ENCODE data around the gene SNPH.

The SNPH gene

DNA sequence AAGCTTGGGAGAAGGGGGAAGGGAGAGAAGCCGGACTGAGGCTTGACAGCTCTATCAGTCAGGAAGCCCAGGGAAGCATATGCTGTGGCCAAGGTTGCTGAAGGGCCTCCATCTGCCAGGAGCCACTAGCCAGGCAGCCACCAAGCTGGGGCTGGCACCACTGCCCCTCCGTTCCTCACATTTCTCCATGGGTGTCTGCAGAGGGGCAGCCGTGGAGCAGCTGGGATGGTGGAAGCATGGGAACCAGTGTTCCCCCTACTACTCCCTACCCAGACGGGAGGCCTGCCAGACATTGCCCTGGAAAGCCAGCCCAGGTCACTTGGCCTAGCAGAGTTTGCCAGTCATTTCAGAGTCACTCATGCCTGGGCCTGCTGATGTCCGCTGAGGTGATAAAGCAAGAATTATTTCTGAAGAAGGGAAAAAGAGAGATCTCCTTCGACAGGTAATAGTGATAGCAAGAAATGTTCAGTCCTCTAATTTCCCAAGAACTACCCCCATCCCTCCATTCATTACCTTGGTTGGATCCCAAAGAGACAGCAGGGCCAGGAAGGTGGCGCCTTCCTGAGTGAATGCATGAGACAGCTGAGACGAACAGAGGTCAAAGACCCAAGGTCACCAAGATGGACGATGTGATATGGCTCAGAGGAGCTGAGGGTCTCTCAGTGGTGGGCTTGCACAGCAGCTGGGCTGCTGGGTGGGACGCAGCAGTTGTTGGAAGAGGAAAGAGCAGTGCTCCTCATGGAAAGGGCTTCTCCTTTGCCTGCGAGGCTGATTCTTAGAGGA lies 21.9 kb downstream of the SNPH start:
- DNase-seq = no peak

DNA sequence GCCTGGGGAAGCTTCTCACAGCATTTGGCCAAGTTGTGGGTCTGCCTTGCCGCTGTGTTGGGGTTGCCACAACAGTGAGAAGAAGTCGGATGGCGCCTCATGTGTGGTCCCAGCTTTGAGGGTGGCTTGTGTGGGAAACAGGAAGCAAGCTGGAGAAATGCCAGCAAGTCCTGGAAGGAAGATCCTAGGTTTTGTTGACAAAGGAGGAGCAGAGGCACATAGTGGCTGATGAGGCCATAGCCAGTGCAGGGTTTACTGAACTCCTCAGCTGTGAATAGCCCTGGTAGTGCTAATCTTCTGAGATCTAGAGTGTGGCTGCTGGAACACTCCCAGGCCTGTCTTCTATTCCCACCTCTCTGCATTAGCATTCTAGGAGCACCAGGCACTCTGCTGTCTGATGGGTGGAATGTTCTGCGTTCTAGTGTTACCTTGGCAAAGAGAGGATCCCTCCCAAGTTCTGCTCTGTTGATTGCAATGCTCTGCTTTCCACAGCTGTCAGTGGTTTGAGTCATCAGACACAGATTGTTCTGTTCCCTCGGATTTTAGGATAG lies 25.2 kb downstream of the SNPH start:
- no peak for DNase-seq

DNA sequence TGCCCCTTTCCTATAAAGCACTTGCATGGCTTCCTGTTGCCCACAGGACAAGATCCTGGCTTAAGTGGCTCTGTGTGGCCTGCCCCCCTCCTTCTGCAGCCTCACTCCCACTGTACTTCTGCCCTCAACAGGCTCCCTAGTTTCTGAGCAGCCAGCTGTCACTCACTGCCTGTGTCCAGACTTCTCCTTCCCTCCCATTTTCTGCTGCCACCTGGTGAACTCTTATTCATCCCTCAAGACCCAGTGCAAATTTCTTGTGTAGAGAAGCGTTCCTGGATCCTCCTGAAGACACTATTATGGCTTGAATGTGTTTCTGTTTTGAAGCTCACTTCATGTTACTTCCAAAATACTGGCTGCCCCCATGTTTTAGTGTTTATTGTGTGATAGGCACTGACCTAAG lies 26.5 kb downstream of the SNPH start:
- DNase-seq = no peak

DNA sequence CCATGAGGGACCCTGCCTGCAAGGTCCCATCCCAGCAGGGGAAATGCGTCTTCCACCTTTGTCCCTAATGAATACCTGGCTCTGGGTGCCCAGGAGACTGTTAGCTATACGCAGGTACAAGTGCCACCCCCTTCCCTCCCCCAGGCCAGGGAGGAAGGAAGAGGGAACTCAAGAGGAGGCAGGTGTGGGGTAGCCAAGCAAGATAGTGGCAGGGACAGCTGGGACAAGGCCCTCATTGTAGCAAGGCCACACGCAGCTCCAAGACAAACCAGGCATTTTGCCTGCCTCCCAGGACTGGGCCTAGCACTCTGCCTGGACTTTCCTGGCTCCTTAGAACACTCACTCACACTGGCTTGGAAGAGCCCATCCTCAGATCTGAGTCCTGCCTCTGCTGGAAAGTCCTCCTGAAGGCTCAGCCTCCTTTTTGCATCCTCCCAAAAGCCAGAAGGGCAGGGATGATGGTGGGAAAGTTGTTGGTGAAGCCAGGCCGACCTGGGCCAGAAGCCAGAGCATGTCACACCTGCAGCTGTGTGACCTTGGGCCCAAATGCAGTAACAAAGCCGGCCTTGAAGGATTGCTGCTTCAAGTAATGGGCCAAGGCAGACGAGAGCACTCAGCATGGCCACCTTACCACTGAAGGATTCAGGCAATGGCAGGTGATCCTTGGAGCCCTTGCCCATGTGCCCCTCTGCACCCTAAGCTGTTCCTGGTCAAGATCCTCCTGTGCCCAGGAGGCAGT lies 27.7 kb downstream of the SNPH start:
- no peak for DNase-seq

DNA sequence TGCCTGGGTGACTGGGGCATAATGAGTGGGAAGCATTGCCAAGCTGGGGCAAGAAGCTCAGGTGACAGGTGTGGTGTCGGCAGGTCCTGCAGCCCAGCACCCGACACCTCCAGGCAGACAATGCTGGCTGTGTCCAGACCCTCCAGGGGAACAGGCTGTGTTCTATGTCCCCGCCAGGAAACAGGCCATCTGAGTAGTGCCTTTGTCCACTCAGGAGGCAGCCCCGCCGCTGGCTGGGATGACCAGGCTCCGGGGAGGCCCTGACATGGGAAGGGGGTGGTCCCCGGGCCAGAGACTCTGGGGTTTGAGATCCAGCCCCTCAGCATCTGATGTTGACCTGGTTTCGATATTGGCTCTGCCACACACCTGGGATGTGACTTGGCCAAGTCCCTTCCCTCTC lies 28.4 kb downstream of the SNPH start:
- no peak for DNase-seq

DNA sequence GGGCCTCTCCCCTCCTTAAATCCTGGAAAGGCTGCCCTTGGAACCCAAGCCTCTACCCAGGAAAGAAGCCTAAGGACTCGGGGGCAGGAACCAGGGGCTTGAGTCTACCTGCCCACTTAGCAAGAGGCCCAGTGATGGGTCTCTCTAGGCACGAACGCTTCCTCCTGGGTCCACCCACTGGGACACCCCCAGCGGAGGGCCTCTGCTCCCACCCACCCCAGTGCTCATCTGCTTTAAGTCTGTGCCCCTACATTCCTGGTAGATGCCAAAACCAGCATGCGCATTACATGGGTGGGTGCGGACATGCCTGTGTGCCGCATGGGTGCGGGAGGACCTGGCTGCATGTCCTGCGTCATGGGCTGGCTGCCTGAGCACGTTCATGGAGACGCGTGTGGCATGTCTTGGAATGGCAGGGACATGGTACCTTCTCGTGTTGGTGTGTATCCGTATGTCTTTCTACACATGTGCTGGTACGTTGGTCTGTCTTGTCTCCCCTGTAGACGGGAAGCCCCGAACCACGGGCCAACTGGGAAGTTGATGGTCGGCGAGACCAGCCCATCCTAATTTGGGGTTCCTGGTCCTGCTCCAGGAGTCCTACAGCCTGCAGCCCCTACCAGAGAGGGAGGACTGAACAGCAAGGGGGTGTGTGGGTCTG lies 29.3 kb downstream of the SNPH start:
- no peak for DNase-seq

DNA sequence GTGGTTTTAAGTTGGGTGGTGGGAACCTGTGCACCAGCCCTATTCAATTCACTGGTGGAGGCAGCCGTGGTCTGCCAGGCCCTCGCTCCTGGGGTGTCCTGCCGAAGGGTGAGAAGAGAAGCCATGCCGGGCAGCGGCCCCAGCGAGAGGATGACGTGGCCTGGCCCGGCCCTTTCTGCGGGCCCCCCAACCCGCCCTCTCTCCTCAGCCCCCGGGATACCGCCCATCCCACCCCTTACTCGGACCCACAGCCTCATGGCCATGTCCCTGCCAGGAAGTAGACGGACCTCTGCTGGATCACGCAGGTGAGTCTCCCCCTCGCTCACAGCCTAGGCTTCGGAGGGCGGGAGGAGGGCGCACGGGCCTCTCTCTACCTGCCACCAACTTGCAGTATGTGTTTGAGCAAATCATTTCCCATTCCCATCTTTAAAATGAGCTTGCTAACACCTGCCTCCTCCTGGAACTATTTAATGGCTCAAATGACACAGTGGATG lies 30.1 kb downstream of the SNPH start:
- DNase-seq = no peak

DNA sequence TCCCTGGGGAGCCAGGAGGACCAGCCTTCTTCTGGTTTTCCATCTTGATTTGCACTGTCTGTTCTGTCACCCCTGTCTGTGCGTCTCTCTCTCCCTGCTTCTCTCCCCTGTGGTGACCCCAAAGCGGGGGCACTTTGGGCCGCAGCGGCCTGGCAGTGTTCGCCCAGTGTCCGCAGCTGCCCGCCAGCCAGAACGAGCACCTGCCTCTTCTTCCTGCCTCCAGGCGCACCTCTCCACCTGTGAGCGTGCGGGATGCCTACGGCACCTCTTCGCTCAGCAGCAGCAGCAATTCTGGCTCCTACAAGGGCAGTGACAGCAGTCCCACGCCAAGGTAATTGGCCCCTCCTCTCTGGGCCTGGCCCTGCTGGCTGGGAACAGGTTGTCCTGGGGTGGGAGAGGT lies 30.8 kb downstream of the SNPH start:
- no peak for DNase-seq

DNA sequence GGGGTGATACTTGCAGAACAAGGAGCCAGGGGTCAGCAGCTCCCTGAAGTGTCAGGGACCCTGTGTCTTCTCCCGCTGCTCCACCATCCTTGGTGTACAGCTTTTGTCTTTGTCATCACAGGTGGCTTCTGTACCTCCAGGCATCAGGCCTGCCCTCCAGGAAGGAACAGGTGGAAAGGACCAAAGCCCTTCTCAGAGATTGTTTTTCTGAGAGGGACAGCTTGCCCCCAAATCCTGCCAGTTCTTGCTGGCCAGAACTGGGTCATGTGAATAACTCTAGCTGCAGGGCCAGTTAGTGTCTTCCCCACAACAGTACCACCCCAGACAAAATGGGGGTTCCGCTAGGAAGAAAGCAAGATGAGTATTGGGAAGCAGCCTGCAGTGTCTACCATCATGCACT lies 31.4 kb downstream of the SNPH start:
- DNase-seq = no peak

DNA sequence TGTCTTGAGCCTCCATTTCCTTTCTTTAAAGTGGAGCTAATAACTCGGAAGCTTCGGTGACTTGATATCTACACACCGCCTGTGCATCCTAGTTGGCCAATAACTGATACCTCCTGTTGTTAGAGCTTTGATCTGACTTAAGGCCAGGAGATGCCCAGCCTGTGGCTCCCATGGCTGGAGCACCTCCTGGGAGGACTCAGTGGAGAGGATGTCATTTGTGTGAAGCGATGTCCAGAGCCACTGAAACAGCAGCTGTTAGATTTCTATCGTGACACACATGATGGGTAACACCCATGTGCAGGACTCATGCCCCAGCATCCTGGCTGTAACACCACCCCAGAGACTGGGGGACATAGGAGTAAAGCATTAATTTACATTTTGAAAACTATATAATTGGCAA lies 32.1 kb downstream of the SNPH start:
- DNase-seq = no peak

DNA sequence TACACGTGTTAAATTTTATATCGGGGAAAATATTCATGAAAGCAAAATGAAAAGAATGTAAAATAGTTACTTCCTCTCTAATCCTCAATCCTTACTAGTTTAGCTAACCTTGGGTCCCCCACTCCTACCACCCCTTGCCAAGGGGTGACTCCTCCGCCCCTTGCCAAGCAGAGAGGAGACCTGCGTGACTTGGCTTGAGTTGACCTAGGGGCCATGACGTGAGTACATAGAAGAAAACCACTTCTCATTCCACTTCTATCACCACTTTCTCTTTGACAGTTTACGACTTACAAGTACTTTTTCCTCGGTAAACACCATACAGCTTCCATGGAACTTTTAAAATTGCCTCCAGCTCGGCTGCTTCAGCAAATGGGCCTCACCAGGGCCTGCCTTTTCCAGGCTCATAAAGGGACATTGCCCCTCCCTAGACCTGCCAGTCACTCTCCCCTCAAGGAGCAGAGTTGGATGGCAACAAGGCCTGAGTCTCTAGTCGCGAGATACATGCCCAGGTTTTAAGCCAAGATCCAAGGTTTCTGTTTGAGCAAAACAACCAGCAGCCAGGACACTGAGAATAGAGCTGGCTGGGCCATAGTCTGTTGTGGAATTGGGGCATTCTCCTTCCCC lies 32.9 kb downstream of the SNPH start:
- no peak for DNase-seq

DNA sequence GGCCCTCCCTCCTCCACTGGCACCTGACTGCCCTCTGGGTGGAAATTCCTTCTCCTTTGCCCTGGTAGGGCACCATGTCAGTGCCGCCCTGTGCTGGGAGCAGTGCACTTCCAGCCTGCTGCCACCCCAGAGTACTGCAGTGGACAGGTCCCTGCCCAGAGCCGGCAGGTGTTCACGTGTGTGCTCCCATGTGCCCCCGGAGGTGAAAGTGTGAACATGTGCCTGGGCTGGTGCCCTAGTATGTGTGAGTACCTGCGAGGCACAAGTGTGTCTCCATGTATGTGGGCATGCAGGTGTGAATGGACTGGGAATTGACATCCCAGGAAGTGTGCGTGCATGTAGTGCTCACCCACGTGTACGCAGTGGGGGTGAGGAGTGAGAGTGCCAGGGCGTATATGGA lies 33.4 kb downstream of the SNPH start:
- no peak for DNase-seq

DNA sequence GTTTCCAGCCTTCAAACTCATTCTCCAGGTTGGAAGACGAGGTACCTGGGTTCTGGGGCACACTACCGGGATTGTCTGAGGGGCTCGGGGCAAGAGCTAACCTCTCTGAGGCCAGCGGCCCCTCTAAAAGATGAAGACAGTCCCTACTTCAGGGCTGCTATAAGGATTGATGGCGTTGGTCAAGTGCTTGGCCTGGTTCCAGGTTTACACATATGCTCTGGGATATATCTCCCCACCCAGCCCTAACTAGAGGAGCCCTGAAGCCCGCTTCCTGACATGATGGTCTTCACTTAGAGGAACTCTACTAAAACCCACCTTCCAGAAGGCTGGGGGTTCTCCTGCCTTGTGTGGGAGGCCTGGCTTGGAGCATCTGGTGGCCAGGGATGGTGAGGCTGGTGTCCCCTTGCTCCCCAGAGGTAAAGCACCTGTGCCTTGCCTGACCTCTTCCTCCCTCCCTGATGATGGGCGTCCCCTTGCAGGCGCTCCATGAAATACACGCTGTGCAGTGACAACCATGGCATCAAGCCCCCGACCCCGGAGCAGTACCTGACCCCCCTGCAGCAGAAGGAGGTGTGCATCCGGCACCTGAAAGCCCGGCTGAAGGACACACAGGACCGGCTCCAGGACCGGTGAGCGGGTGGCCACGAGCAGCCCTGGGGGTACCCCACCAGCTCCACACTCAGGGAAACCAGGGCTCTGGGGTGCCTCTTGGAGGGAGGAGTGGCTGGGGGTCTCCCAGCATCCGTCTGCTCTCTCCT lies 34.2 kb downstream of the SNPH start:
- DNase-seq = no peak

DNA sequence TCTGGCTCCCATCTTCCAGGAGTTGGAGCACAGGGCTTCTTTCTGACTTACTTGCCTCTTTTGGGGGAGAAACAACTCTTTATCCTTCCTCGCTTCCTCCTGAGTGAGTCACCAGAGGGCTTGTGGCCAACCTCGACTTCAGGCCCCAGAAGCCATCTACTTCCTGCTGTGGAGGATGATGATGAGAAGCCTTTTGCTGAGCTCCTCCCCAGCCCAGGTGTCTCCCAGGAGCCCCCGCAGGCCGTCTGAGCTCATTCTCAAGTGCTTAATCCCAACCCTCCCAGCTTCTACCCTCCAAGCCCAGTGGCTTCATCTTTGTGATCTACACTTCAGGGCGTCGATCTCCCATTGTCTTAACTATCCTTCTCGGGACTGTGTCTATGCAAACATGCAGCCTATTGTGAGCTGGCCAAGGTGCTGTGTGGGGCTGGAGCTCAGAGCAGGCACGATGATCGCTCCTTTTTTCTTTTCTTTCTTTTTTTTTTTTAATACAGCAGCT lies 35.0 kb downstream of the SNPH start:
- DNase-seq = no peak

DNA sequence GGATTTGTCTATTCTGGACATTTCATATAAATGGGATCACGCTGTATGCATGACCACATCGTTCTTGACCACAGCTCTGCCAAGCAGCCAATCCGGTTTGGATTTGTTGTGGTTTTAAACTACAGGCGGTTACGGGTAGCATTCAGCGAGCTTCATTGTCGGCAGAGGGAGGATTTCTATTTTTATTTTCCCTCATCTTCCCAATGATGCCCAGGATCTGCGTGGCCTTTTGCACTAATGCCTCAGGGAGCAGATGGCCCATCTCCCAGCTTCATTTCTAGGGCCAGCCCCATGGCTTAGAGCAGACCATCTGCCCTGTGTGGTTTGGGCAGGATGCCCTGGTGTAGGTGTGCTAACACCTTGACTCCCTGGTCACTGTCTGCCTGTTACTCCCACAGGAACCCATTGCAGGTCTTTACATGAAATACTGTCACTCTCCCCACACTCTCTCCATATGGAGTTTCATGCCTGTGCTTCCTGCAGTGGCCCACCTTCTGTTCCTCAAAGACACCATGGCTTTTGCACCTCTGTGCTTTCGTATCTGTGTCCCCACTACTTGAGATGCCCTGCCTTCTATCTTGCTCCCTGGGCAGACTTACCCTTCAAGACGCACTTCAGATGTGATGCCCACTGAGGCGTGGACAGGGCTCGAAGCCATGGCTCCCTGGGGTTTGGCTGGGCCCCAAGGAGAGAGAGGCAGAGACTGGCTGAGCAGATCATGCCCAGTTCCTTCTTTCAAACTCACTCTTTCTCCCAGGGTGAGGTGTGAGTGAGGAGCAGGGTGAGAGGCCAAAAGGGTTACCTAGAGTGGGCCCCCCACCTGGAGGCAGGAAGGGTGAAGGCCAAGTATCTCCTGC lies 36.8 kb downstream of the SNPH start:
- peak; percentile 74 for DNase-seq

DNA sequence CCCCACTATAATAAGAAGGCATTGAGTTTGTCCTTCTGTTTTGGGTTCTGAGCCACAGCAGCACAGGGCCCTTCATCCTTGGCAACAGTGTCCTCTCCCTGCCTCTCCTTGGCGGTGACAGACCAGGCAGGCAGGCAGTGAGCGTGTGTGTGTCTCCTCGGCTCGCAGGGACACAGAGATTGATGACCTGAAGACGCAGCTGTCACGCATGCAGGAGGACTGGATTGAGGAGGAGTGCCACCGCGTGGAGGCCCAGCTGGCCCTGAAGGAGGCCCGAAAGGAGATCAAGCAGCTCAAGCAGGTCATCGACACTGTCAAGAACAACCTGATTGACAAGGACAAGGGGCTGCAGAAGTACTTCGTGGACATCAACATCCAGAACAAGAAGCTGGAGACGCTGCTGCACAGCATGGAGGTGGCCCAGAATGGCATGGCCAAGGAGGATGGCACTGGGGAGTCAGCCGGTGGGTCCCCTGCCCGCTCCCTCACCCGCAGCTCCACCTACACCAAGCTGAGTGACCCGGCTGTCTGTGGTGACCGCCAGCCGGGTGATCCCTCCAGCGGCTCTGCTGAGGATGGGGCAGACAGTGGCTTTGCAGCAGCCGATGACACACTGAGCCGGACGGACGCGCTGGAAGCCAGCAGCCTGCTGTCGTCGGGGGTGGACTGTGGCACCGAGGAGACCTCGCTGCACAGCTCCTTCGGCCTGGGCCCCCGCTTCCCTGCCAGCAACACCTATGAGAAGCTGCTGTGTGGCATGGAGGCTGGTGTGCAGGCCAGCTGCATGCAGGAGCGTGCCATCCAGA lies 38.8 kb downstream of the SNPH start:
- peak; percentile 62 for DNase-seq

DNA sequence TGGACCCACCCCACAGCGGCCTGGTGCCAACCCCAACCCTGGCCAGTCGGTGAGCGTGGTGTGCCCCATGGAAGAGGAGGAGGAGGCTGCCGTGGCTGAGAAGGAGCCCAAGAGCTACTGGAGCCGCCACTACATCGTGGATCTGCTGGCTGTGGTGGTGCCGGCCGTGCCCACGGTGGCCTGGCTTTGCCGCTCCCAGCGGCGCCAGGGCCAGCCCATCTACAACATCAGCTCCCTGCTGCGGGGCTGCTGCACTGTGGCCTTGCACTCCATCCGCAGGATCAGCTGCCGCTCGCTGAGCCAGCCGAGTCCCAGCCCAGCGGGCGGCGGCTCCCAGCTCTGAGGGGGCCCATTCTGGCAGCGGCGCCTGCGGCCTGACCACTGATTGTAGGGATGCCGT lies 39.6 kb downstream of the SNPH start:
- DNase-seq = no peak

DNA sequence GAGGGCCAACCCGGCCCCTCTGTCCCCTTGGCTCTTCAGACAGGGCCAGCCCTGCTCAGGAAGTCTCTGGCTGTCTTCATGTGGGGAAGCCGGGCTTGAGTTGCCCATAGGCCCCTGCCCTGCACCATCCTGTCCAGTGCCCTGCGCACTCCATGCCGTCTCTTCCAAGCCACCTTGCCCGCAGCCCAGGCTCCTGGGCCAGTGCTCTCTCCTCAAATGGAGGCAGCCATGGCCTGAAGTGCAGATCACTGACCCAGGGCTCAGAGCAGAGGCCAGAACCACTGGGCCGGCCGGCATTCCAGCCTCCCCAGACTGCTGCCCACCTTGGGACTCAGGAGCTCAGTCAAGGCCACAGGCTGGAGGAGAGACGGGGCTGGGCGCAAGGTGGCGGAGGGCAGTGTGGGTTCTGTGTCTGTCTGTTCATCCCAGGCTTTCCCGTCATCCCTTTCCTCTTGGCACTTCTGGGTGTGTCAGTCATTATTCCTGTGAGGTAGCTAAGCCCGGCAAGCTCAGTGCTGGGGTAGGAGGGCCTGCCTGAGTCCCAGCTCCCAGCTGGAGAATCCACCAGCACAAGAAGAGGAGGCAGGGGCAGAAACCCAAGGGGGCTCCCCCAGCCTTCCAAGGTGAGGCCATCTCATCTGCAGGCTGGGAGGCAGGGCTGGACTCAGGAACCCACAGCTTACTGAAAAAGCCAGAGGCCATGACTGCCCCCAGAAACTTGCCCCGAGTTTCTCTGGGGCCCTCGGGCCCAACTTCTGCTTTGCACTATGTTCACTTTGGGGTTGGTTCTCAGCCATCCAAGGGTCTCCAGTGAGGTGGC lies 40.4 kb downstream of the SNPH start:
- DNase-seq = no peak

DNA sequence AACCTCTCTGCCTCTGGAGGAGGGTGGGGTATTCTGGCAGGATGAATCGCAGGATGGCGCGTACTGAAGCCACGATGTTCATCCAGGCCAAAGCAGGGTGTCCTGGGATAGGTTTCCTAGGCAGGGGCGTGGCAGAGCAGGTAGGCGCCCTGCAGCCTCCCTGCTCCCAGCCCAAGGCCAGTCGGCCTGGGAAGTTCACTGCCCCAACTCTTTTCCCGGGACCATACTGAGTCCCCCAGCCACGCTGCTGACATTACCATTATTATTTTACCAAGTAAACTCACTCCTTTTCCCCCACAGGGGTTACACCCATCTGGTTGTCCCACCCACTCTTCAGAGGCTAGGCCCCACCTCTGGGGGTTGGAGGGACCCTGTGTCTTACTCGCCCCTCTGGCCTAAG lies 41.1 kb downstream of the SNPH start:
- DNase-seq = no peak

Data from NCI-H524 treated with DMSO at 0.1 percent for 48 hours (cell line).